Activated CD8-positive, alpha-beta memory T cell treated with anti-CD3 and anti-CD28 coated beads, Interleukin-2, amount 50 U/mL, for 24 hours (primary cell): ENCODE data around the gene MACC1.

Source experiments
- DNase-seq: peaks from one replicate; pipeline ENCODE4 v3.0.0-alpha.2; 2020; ENCODE audit errors: extremely low read depth

Gene MACC1

GRCh38 chr7:20176578-20177242 is 40.5 kb downstream of the MACC1 start:
- DNase-seq: no peak

GRCh38 chr7:20173828-20174227 is 43.4 kb downstream of the MACC1 start:
- DNase-seq: no peak

- no peak for DNase-seq
These were observed 44.3 kb downstream of the MACC1 start for GRCh38 chr7:20172736-20173334.

GRCh38 chr7:20170633-20171032 is 46.6 kb downstream of the MACC1 start:
- DNase-seq: no peak

- no peak for DNase-seq
These were observed 52.1 kb downstream of the MACC1 start for GRCh38 chr7:20165146-20165510.

- no peak for DNase-seq
These were observed 52.6 kb downstream of the MACC1 start for GRCh38 chr7:20164425-20165145.

GRCh38 chr7:20162665-20163064 is 54.5 kb downstream of the MACC1 start:
- no peak for DNase-seq

GRCh38 chr7:20159226-20159747 is 57.9 kb downstream of the MACC1 start:
- no peak for DNase-seq

GRCh38 chr7:20158684-20159083 is 58.5 kb downstream of the MACC1 start:
- no peak for DNase-seq

GRCh38 chr7:20157456-20157855 is 59.7 kb downstream of the MACC1 start:
- no peak for DNase-seq

GRCh38 chr7:20153999-20154398 is 63.2 kb downstream of the MACC1 start:
- DNase-seq: no peak

GRCh38 chr7:20153567-20153966 is 63.6 kb downstream of the MACC1 start:
- DNase-seq: no peak

GRCh38 chr7:20152511-20152910 is 64.7 kb downstream of the MACC1 start:
- DNase-seq: no peak

GRCh38 chr7:20151708-20152456 is 65.3 kb downstream of the MACC1 start:
- DNase-seq: no peak

- no peak for DNase-seq
These were observed 70.7 kb downstream of the MACC1 start for GRCh38 chr7:20146451-20146850.

- no peak for DNase-seq
These were observed 72.4 kb downstream of the MACC1 start for GRCh38 chr7:20144801-20145200.

- DNase-seq: no peak
These were observed 75.5 kb downstream of the MACC1 start for GRCh38 chr7:20141666-20142065.

- no peak for DNase-seq
These were observed 76.2 kb downstream of the MACC1 start for GRCh38 chr7:20141002-20141345.

- DNase-seq: no peak
These were observed 76.7 kb downstream of the MACC1 start for GRCh38 chr7:20140291-20141001.

GRCh38 chr7:20136647-20137046 is 80.5 kb downstream of the MACC1 start:
- no peak for DNase-seq

- no peak for DNase-seq
These were observed 83.4 kb downstream of the MACC1 start for GRCh38 chr7:20133803-20134202.

GRCh38 chr7:20132585-20132984 is 84.6 kb downstream of the MACC1 start:
- DNase-seq: no peak
